Measurements from ENCODE around the gene CAMTA1. TPM values are rescaled to one million over a fixed set of nuclear protein-coding genes. Genes with fewer than 3 reads are reported as not detected.

The CAMTA1 gene
- total RNA-seq, 1 donor from 2014 or later = 38.1 TPM

DNA sequence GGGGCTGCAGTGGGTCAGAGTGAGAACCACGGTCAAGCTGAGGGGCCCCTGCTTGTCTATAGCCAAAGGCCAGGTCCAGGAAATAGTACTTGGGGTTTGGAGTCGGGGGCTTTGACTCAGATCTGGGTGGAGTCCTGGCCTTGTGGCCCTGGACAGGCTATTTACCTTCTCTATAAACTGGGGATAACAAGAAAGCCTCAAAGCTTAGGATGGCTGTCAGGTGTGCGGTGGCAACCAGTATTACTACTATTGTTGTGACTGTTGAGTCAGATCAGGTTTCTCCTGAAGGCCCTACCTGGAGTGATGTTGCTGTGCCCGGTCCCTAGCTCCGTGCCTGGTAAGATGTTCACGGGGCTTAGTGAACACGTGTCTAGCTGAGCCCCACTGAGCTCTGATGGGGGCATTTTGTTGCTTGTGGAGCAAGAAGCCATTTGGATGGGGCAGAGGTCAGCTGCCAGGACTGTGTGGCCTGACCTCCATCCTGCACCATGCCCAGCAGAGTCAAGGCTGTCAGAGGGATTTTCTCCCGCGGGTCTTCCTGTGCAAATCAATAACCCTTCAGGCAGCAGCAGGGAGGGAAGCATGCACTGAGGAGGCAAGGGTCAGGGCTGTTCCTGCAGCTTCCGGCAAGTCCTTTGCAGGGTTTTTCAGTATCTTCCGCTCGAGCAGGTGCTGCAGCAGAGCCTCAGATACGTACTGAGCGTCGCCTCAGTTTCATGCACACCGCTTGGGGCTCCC, 170.3 kb downstream of the CAMTA1 start:
- Histone ChIP-seq H3K4me3 (ENCODE audit: low read length in 3 of 3) (no peak overlapping the region), H3K27me3 (ENCODE audit: control insufficient read depth in 3 of 3, insufficient read depth in 3 of 3, low read length in 3 of 3) (peaks cover 0 to 3% (median 0%) of the 10 kb centered on the region in 3 donors), H3K4me1 (ENCODE audit: control insufficient read depth in 3 of 3, insufficient read depth in 3 of 3, low read length in 3 of 3) (peaks cover 13 to 15% (median 14%) of the 10 kb centered on the region in 3 donors), H3K9ac (ENCODE audit: low read depth in 1 of 3, low read length in 3 of 3) (no peak overlapping the region), H3K36me3 (ENCODE audit: control insufficient read depth in 3 of 3, insufficient read depth in 3 of 3, low read length in 3 of 3) (no peaks in the 10 kb centered on the region), H3K27ac (ENCODE audit: low read depth, low read length) (no peak overlapping the region), H3K9me3 (ENCODE audit: control insufficient read depth in 3 of 3, low read length in 3 of 3) (no peaks in the 10 kb centered on the region)

GRCh38 chr1:6956488-6957159, 171.4 kb downstream of the CAMTA1 start:
- Histone ChIP-seq H3K4me1 (ENCODE audit: control insufficient read depth in 3 of 3, insufficient read depth in 3 of 3, low read length in 3 of 3) (peaks cover 17 to 23% (median 19%) of the 10 kb centered on the region in 3 donors), H3K36me3 (ENCODE audit: control insufficient read depth in 3 of 3, insufficient read depth in 3 of 3, low read length in 3 of 3) (no peaks in the 10 kb centered on the region), H3K27ac (ENCODE audit: low read depth, low read length) (no peak overlapping the region), H3K27me3 (ENCODE audit: control insufficient read depth in 3 of 3, insufficient read depth in 3 of 3, low read length in 3 of 3) (no peaks in the 10 kb centered on the region), H3K9me3 (ENCODE audit: control insufficient read depth in 3 of 3, low read length in 3 of 3) (no peaks in the 10 kb centered on the region), H3K9ac (ENCODE audit: low read depth in 1 of 3, low read length in 3 of 3) (no peak overlapping the region), H3K4me3 (ENCODE audit: low read length in 3 of 3) (no peak overlapping the region)

DNA sequence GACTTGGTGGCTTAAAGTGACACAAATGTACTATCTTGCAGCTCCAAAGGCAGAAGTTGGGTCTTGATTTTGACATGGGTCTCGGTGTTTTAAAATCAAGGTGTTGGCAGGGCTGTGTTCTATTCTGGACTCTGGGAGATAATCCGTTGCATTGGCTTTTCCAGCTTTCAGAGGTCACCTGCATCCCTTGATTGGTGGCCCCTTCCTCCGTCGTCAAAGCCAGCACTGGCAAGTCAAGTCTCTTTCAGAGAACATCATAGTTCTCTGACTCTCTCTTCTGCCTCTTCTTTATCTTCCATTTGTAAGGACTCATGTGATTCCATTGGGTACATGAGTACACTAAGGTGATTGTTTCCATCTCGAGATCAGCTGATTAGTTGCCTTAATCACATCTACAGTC, 172.1 kb downstream of the CAMTA1 start:
- Histone ChIP-seq H3K4me3 (ENCODE audit: low read length in 3 of 3) (no peak overlapping the region), H3K9me3 (ENCODE audit: control insufficient read depth in 3 of 3, low read length in 3 of 3) (no peaks in the 10 kb centered on the region), H3K27ac (ENCODE audit: low read depth, low read length) (no peak overlapping the region), H3K4me1 (ENCODE audit: control insufficient read depth in 3 of 3, insufficient read depth in 3 of 3, low read length in 3 of 3) (peaks cover 17 to 27% (median 23%) of the 10 kb centered on the region in 3 donors), H3K9ac (ENCODE audit: low read depth in 1 of 3, low read length in 3 of 3) (no peak overlapping the region), H3K27me3 (ENCODE audit: control insufficient read depth in 3 of 3, insufficient read depth in 3 of 3, low read length in 3 of 3) (no peaks in the 10 kb centered on the region), H3K36me3 (ENCODE audit: control insufficient read depth in 3 of 3, insufficient read depth in 3 of 3, low read length in 3 of 3) (no peaks in the 10 kb centered on the region)

DNA sequence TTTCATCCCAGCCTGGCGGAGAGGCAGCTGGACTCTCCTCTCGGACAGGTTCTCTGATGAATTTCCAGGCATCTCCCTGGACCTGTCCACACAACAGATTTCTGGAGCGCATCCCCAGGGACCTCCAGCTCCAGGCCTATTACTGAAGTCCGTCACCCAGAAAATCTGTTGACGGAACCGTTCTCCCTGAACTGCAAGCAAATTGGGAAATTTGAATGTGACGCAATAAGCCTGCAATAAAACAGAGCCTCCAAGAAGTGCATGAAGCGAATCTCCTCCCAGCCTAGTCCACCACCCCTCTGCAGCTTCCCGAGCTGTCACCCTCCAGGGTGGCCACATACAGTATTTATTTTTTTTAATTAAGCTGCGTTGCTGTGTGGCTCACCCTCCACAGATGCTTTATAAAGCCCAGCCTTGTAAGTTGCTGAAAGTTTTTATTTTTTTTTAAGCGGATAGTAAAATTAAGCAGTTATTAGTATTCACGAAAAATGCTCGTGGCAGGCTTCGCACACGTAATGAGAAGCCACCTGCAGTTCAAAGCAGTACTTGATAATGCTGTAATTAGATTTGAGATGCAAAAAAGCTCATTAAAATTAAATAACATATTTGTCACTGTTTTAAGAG, 173.3 kb downstream of the CAMTA1 start:
- H3K27me3 ChIP-seq (ENCODE audit: control insufficient read depth in 3 of 3, insufficient read depth in 3 of 3, low read length in 3 of 3) = peaks cover 0 to 3% (median 0%) of the 10 kb centered on the region in 3 donors
- no peak overlapping the region for H3K27ac ChIP-seq (ENCODE audit: low read depth, low read length)
- no peaks in the 10 kb centered on the region for H3K9me3 ChIP-seq (ENCODE audit: control insufficient read depth in 3 of 3, low read length in 3 of 3)
- no peak overlapping the region for H3K4me3 ChIP-seq (ENCODE audit: low read length in 3 of 3)
- H3K9ac ChIP-seq (ENCODE audit: low read depth in 1 of 3, low read length in 3 of 3) = no peak overlapping the region
- H3K4me1 ChIP-seq (ENCODE audit: control insufficient read depth in 3 of 3, insufficient read depth in 3 of 3, low read length in 3 of 3) = peaks cover 20 to 30% (median 30%) of the 10 kb centered on the region in 3 donors
- no peaks in the 10 kb centered on the region for H3K36me3 ChIP-seq (ENCODE audit: control insufficient read depth in 3 of 3, insufficient read depth in 3 of 3, low read length in 3 of 3)

DNA sequence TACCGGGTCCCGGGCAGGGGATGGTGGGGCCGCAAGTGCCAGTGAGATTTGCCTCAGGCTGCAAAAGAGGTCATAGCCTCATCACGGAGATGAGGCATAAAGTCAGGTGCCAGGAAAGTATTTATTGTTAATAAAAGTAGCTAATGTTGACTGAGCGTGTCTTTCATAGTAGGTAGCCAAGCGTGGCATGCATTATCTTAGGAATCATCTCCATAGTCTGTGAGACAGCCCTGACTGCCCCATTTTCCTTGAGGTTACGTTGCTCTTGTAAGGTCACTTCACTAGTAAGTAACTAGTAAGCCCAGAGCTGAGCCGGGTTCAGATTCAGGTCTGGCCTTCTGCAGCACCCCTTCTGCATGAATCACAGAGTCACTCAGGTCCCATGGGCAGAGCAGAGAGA, 174.2 kb downstream of the CAMTA1 start:
- Histone ChIP-seq H3K36me3 (ENCODE audit: control insufficient read depth in 3 of 3, insufficient read depth in 3 of 3, low read length in 3 of 3) (no peaks in the 10 kb centered on the region), H3K27me3 (ENCODE audit: control insufficient read depth in 3 of 3, insufficient read depth in 3 of 3, low read length in 3 of 3) (peaks cover 0 to 9% (median 0%) of the 10 kb centered on the region in 3 donors), H3K9ac (ENCODE audit: low read depth in 1 of 3, low read length in 3 of 3) (peak overlapping the region in 1 of 3 donors; percentile 63), H3K9me3 (ENCODE audit: control insufficient read depth in 3 of 3, low read length in 3 of 3) (no peaks in the 10 kb centered on the region), H3K4me1 (ENCODE audit: control insufficient read depth in 3 of 3, insufficient read depth in 3 of 3, low read length in 3 of 3) (peaks cover 17 to 39% (median 36%) of the 10 kb centered on the region in 3 donors), H3K4me3 (ENCODE audit: low read length in 3 of 3) (no peak overlapping the region), H3K27ac (ENCODE audit: low read depth, low read length) (peak overlapping the region; percentile 77)

GRCh38 chr1:6960291-6960811, 175.1 kb downstream of the CAMTA1 start:
- Histone ChIP-seq H3K4me1 (ENCODE audit: control insufficient read depth in 3 of 3, insufficient read depth in 3 of 3, low read length in 3 of 3) (peaks cover 17 to 48% (median 42%) of the 10 kb centered on the region in 3 donors), H3K4me3 (ENCODE audit: low read length in 3 of 3) (peak overlapping the region in 2 of 3 donors; percentile 46 to 59), H3K27ac (ENCODE audit: low read depth, low read length) (peak overlapping the region; percentile 77)

DNA sequence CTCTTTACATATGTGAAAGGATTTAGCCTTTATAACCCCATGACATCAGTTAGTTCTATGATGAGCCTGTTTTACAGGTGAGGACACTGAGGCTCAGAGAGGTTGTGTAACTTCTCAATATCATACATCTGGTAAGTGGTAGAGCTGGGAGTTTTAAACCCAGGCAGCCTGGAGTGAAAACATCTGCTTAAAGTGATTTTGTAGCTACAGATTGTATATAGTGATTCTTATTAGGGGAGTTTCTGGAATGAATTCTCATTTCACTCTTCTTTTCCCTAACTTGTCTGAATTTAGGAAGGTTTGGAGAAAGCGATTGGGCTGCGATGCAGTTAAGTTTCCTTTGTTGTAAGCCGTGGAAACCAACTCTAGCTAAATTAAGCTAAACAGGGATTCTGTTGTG, 175.6 kb downstream of the CAMTA1 start:
- H3K36me3 ChIP-seq (ENCODE audit: control insufficient read depth in 3 of 3, insufficient read depth in 3 of 3, low read length in 3 of 3) = no peaks in the 10 kb centered on the region
- H3K9me3 ChIP-seq (ENCODE audit: control insufficient read depth in 3 of 3, low read length in 3 of 3) = no peaks in the 10 kb centered on the region
- peaks cover 0 to 9% (median 0%) of the 10 kb centered on the region in 3 donors for H3K27me3 ChIP-seq (ENCODE audit: control insufficient read depth in 3 of 3, insufficient read depth in 3 of 3, low read length in 3 of 3)
- peak overlapping the region in 1 of 3 donors; percentile 59 for H3K4me3 ChIP-seq (ENCODE audit: low read length in 3 of 3)
- peak overlapping the region; percentile 77 for H3K27ac ChIP-seq (ENCODE audit: low read depth, low read length)
- peaks cover 17 to 49% (median 47%) of the 10 kb centered on the region in 3 donors for H3K4me1 ChIP-seq (ENCODE audit: control insufficient read depth in 3 of 3, insufficient read depth in 3 of 3, low read length in 3 of 3)
- peak overlapping the region in 2 of 3 donors; percentile 57 to 68 for H3K9ac ChIP-seq (ENCODE audit: low read depth in 1 of 3, low read length in 3 of 3)

More at GRCh38 chr1:6960291-6960811, 175.1 kb downstream of the CAMTA1 start:
- Histone ChIP-seq H3K9me3 (ENCODE audit: control insufficient read depth in 3 of 3, low read length in 3 of 3) (no peaks in the 10 kb centered on the region), H3K27me3 (ENCODE audit: control insufficient read depth in 3 of 3, insufficient read depth in 3 of 3, low read length in 3 of 3) (peaks cover 0 to 9% (median 0%) of the 10 kb centered on the region in 3 donors), H3K9ac (ENCODE audit: low read depth in 1 of 3, low read length in 3 of 3) (peak overlapping the region; percentile 48 to 68 (median 63)), H3K36me3 (ENCODE audit: control insufficient read depth in 3 of 3, insufficient read depth in 3 of 3, low read length in 3 of 3) (no peaks in the 10 kb centered on the region)

DNA sequence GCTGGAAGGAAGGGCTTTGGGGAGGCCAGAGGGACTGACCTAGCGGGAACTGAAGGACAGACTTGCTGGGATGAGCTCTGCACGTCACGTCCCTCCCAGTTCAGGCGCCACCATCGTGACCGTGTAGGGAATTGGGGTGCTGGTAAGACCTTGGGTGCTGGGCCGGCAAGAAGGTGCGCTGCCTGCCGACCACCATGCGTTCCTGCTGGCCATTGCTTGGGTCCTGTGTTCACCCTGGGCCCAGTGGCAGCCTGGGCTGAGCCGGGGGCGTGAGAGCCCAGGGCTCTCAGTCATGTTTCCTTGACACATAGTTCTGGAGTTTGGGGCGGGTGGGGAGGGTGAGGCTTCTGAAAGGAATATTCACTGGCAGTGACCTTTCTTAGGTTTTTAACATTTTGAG, 176.0 kb downstream of the CAMTA1 start:
- no peak overlapping the region for H3K9ac ChIP-seq (ENCODE audit: low read depth in 1 of 3, low read length in 3 of 3)
- H3K4me1 ChIP-seq (ENCODE audit: control insufficient read depth in 3 of 3, insufficient read depth in 3 of 3, low read length in 3 of 3) = peaks cover 17 to 49% (median 47%) of the 10 kb centered on the region in 3 donors
- H3K36me3 ChIP-seq (ENCODE audit: control insufficient read depth in 3 of 3, insufficient read depth in 3 of 3, low read length in 3 of 3) = no peaks in the 10 kb centered on the region
- peaks cover 0 to 9% (median 0%) of the 10 kb centered on the region in 3 donors for H3K27me3 ChIP-seq (ENCODE audit: control insufficient read depth in 3 of 3, insufficient read depth in 3 of 3, low read length in 3 of 3)
- peak overlapping the region; percentile 20 for H3K27ac ChIP-seq (ENCODE audit: low read depth, low read length)
- H3K9me3 ChIP-seq (ENCODE audit: control insufficient read depth in 3 of 3, low read length in 3 of 3) = no peaks in the 10 kb centered on the region
- no peak overlapping the region for H3K4me3 ChIP-seq (ENCODE audit: low read length in 3 of 3)

DNA sequence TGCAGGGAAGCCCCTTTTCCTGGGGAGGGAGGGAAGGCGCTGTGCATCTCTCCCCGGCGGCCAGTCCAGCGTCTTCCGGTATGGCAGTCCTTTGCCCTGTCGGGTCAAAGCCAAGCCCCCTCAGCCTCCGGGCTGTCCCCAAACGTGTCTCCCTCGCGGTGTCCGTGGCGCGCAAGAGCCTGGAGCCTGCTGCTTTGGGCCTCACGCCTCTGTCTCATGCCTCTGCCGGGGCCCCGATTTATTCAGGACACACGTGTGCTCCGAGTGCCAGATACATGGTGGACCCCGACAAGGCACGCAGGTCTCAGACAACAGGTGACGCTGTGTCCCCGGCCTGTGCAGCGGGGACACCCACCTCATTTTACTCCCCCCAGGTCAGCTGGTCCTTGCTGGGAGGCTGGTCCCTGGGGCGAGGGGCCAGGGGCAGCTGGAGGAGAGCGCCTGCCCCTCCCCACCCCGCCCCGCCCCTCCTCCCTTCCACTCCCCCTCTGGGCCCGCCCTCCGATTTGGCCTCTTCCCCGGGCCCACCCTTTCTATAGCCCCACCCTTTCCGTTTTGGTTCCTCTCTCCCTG, 176.7 kb downstream of the CAMTA1 start:
- peaks cover 0 to 9% (median 0%) of the 10 kb centered on the region in 3 donors for H3K27me3 ChIP-seq (ENCODE audit: control insufficient read depth in 3 of 3, insufficient read depth in 3 of 3, low read length in 3 of 3)
- H3K4me1 ChIP-seq (ENCODE audit: control insufficient read depth in 3 of 3, insufficient read depth in 3 of 3, low read length in 3 of 3) = peaks cover 17 to 49% (median 47%) of the 10 kb centered on the region in 3 donors
- H3K9ac ChIP-seq (ENCODE audit: low read depth in 1 of 3, low read length in 3 of 3) = no peak overlapping the region
- peak overlapping the region in 1 of 3 donors; percentile 38 for H3K4me3 ChIP-seq (ENCODE audit: low read length in 3 of 3)
- H3K36me3 ChIP-seq (ENCODE audit: control insufficient read depth in 3 of 3, insufficient read depth in 3 of 3, low read length in 3 of 3) = no peaks in the 10 kb centered on the region
- no peaks in the 10 kb centered on the region for H3K9me3 ChIP-seq (ENCODE audit: control insufficient read depth in 3 of 3, low read length in 3 of 3)
- H3K27ac ChIP-seq (ENCODE audit: low read depth, low read length) = no peak overlapping the region
